A549 (cell line): ENCODE results near the gene PAM16. TPM values are rescaled to one million over a fixed set of nuclear protein-coding genes. Genes with fewer than 3 reads are reported as not detected.

Source experiments
- ATAC-seq, 2 experiments: fragments of 200-7000 bp in 1 of 2; fragments of >200 bp in 1 of 2; cut with Nextera tagmentation in 1 of 2; cut with Tn5 transposase in 1 of 2; 3 replicates each; pipeline versions ENCODE4 v1.8.0 to v1.9.1; 2018 to 2020; ENCODE audit warnings: mild to moderate bottlenecking in 1 of 2, moderate library complexity in 1 of 2
- CTCF ChIA-PET: fragments of 300-600 bp; sonication (Branson Sonifier 250); formaldehyde crosslinking; extraction: SDS; loops from one replicate; lab custom pipeline; 2021; ENCODE audit warnings: antibody characterized with exemption, inconsistent platforms; lab: Yijun Ruan, JAX
- POLR2A ChIA-PET: fragments of 350-600 bp; formaldehyde crosslinking; extraction: SDS; loops from one replicate; lab custom pipeline; 2021; ENCODE audit warnings: antibody characterized with exemption, inconsistent platforms; lab: Yijun Ruan, JAX
- DNase-seq, 2 experiments: peaks; one replicate each; pipeline versions ENCODE4 v3.0.0 to v3.0.0-alpha.2; 2011 to 2016; ENCODE audit warnings: low read depth in 1 of 2, low spot score in 1 of 2
- FAIRE-seq: peaks from 2 replicates; lab custom pipeline; 2011; peaks lifted over from hg19 to GRCh38; lab: Jason Lieb, UNC
- H3K27ac ChIP-seq, 2 experiments: fragments of >200 bp; sonication (Bioruptor Twin); formaldehyde crosslinking; 3 replicates each; pipeline ENCODE4 v1.5.1; 2016 to 2017
- H3K4me1 ChIP-seq: fragments of >200 bp; sonication (Bioruptor Twin); formaldehyde crosslinking; 3 replicates; pipeline ENCODE4 v1.6.1; 2016
- H3K4me2 ChIP-seq: fragments of >200 bp; sonication (Bioruptor Twin); formaldehyde crosslinking; 3 replicates; pipeline ENCODE4 v1.6.1; 2016
- H3K4me3 ChIP-seq: fragments of >200 bp; sonication (Bioruptor Twin); formaldehyde crosslinking; 3 replicates; pipeline ENCODE4 v1.5.1; 2016
- H3K9me3 ChIP-seq: fragments of >200 bp; sonication (Bioruptor Twin); formaldehyde crosslinking; 3 replicates; pipeline ENCODE4 v1.6.1; 2016
- BHLHE40 ChIP-seq: IDR thresholded peaks from 2 replicates; pipeline ENCODE4 v1.6.1; 2012; ENCODE audit warnings: low read depth, low read length, inconsistent platforms
- CBX2 ChIP-seq: fragments of 200-600 bp; sonication (generic); IDR thresholded peaks from 2 replicates; pipeline ENCODE4 v1.6.1; 2016; ENCODE audit warnings: low read depth, mild to moderate bottlenecking, borderline replicate concordance
- CBX8 ChIP-seq: fragments of 200-600 bp; sonication (generic); IDR thresholded peaks from 2 replicates; pipeline ENCODE4 v1.6.1; 2016
- CEBPB ChIP-seq, 2 experiments: fragments of >200 bp in 1 of 2; sonication (Bioruptor Twin) in 1 of 2; formaldehyde crosslinking in 1 of 2; IDR thresholded peaks; 2 replicates each; pipeline ENCODE4 v1.6.1; 2012 to 2016
- CHD2 ChIP-seq: fragments of 150-350 bp; IDR thresholded peaks from 2 replicates; pipeline ENCODE4 v1.6.1; 2014; ENCODE audit warnings: low read length; ENCODE audit not compliant: partially characterized antibody
- EHF ChIP-seq: fragments of 250-450 bp; sonication (Bioruptor Pico); IDR thresholded peaks from 2 replicates; pipeline ENCODE4 v1.5.0; 2020; ENCODE audit warnings: mild to moderate bottlenecking
- EP300 ChIP-seq, 2 experiments: fragments of >200 bp; sonication (Bioruptor Twin); formaldehyde crosslinking; IDR thresholded peaks; 2 replicates in 1 of 2; 3 replicates in 1 of 2; pipeline ENCODE4 v1.6.1; 2016 to 2017
- ESRRA ChIP-seq: fragments of 150-350 bp; IDR thresholded peaks from 2 replicates; pipeline ENCODE4 v1.6.1; 2014; ENCODE audit warnings: mild to moderate bottlenecking, low read length, borderline replicate concordance
- FOSL2 ChIP-seq, 2 experiments: fragments of 450-650 bp in 1 of 2; fragments of >200 bp in 1 of 2; sonication (Bioruptor Twin) in 1 of 2; formaldehyde crosslinking; IDR thresholded peaks; 2 replicates each; pipeline versions ENCODE4 v1.5.0 to v1.6.1; 2016 to 2020; ENCODE audit warnings: mild to moderate bottlenecking in 1 of 2, moderate library complexity in 1 of 2
- GATA3 ChIP-seq: IDR thresholded peaks from 2 replicates; pipeline ENCODE4 v1.6.1; 2012; ENCODE audit warnings: borderline replicate concordance
- HEYL ChIP-seq: fragments of 250-450 bp; sonication (Bioruptor Pico); IDR thresholded peaks from 2 replicates; pipeline ENCODE4 v1.8.0; 2021; ENCODE audit warnings: mild to moderate bottlenecking, moderate library complexity
- HOXB13 ChIP-seq: fragments of 250-450 bp; sonication (Bioruptor Pico); IDR thresholded peaks from 2 replicates; pipeline ENCODE4 v1.5.0; 2020; ENCODE audit warnings: low read depth, mild to moderate bottlenecking, moderate library complexity
- HOXB5 ChIP-seq: fragments of 250-450 bp; sonication (Bioruptor Pico); IDR thresholded peaks from 2 replicates; pipeline ENCODE4 v1.5.0; 2020; ENCODE audit warnings: mild to moderate bottlenecking, moderate library complexity
- JUN ChIP-seq, 2 experiments: fragments of >200 bp; sonication (Bioruptor Twin); formaldehyde crosslinking; IDR thresholded peaks; 2 replicates in 1 of 2; 3 replicates in 1 of 2; pipeline ENCODE4 v1.6.1; 2016 to 2017
- JUNB ChIP-seq: fragments of >200 bp; sonication (Bioruptor Twin); formaldehyde crosslinking; IDR thresholded peaks from 2 replicates; pipeline ENCODE4 v1.6.1; 2016
- MAFK ChIP-seq: fragments of 450-650 bp; IDR thresholded peaks from 2 replicates; pipeline ENCODE4 v1.6.1; 2014; ENCODE audit not compliant: partially characterized antibody
- MAX ChIP-seq: IDR thresholded peaks from 2 replicates; pipeline ENCODE4 v1.6.1; 2012
- MAZ ChIP-seq: fragments of 150-350 bp; IDR thresholded peaks from 2 replicates; pipeline ENCODE4 v1.6.1; 2014; ENCODE audit warnings: antibody characterized with exemption, low read depth, low read length, borderline replicate concordance
- PBX3 ChIP-seq: IDR thresholded peaks from 2 replicates; pipeline ENCODE4 v1.6.1; 2012
- POLR2A ChIP-seq: IDR thresholded peaks from 2 replicates; pipeline ENCODE4 v1.6.1; 2012; ENCODE audit warnings: mild to moderate bottlenecking, low read length
- RAD21 ChIP-seq, 2 experiments: fragments of >200 bp in 1 of 2; sonication (Bioruptor Twin) in 1 of 2; formaldehyde crosslinking in 1 of 2; IDR thresholded peaks in 1 of 2; conservative IDR thresholded peaks in 1 of 2; 2 replicates in 1 of 2; 3 replicates in 1 of 2; pipeline ENCODE4 v1.6.1; 2012 to 2018; ENCODE audit warnings: inconsistent platforms in 1 of 2
- RNF2 ChIP-seq: fragments of 200-600 bp; sonication (generic); IDR thresholded peaks from 2 replicates; pipeline ENCODE4 v1.6.1; 2016; ENCODE audit warnings: low read depth, mild to moderate bottlenecking, antibody characterized with exemption, moderate library complexity, borderline replicate concordance
- SMC3 ChIP-seq: fragments of >200 bp; sonication (Bioruptor Twin); formaldehyde crosslinking; IDR thresholded peaks from 3 replicates; pipeline ENCODE4 v1.6.1; 2018; ENCODE audit warnings: inconsistent platforms
- ZC3H11A ChIP-seq: fragments of 450-650 bp; IDR thresholded peaks from 2 replicates; pipeline ENCODE4 v1.6.1; 2014; ENCODE audit warnings: antibody characterized with exemption, mild to moderate bottlenecking
- ZFP36 ChIP-seq: fragments of 450-650 bp; IDR thresholded peaks from 2 replicates; pipeline ENCODE4 v1.6.1; 2014; ENCODE audit warnings: borderline replicate concordance; ENCODE audit not compliant: partially characterized antibody
- ZSCAN20 ChIP-seq: fragments of 250-450 bp; sonication (Bioruptor Pico); IDR thresholded peaks from 2 replicates; pipeline ENCODE4 v1.8.0; 2022; ENCODE audit warnings: mild to moderate bottlenecking, moderate library complexity
- WGBS: methylation state at CpG from one replicate; pipeline ENCODE4 v1.1.6; 2017; ENCODE audit errors: missing lambda C conversion rate; 5-methylcytosine and 5-hydroxymethylcytosine counted together
- polyA plus RNA-seq, 4 experiments: library from polyadenylated mRNA; depleted of rRNA in 3 of 4; stranded (reverse); fragments of >200 nt; fragmentation: RNase III in 1 of 4; extraction: RNeasy Plus Mini Kit Qiagen cat#74134 plus additional on column Dnase treatment in 1 of 4; gene quantifications; 2 replicates in 3 of 4; 3 replicates in 1 of 4; pipeline ENCODE4 v1.2.3, GENCODE V29; 2011 to 2017

The PAM16 gene
- polyA plus RNA-seq, 2 of the 4 experiments (the other 2 are of a cell fraction), result 55.1 to 59.1 TPM

- Histone ChIP-seq H3K9me3 (no peaks in the 10 kb centered on the region), H3K4me3 (no peak overlapping the region), H3K4me2 (no peak overlapping the region), H3K4me1 (peaks cover 52% of the 10 kb centered on the region), H3K27ac (peak overlapping the region in 1 of 2 experiments; percentile 94; a peak in 3 of 6 replicates)
- ChIA-PET POLR2A (interaction anchor here (0.7 to 0.8 kb wide), 2 partner anchors 13 to 16 kb away, joined by 3 read pairs; no protein-coding TSS in a partner anchor), CTCF (interaction anchor here (3.1 to 13.8 kb wide), 4 partner anchors 7 to 48 kb away, joined by 15 to 213 read pairs (median 63); no protein-coding TSS in a partner anchor)
- ATAC-seq (no peak), FAIRE-seq (no peak), DNase-seq (no peak)
- 96% methylated on average over 6 of the region's 6 CpGs for WGBS
- no peak for TF ChIP-seq ZSCAN20
- TF ChIP-seq CEBPB (IDR thresholded peaks at IDR 0.05), result no peak
- no peak for TF ChIP-seq ZC3H11A
- TF ChIP-seq ZFP36, result no peak
- TF ChIP-seq SMC3, result no peak
- TF ChIP-seq MAX, result no peak
- TF ChIP-seq CBX8, result no peak
- no peak for TF ChIP-seq HEYL (CRISPR knock-in tag)
- TF ChIP-seq BHLHE40, result no peak
These were observed 49.2 kb downstream of the PAM16 start for GRCh38 chr16:4301968-4302367.

GRCh38 chr16:4301177-4301576, 49.9 kb downstream of the PAM16 start:
- FAIRE-seq (no peak), DNase-seq (no peak), ATAC-seq (no peak)
- WGBS, result 99% methylated on average over 4 of the region's 4 CpGs
- Histone ChIP-seq H3K4me1 (peaks cover 46% of the 10 kb centered on the region), H3K9me3 (no peaks in the 10 kb centered on the region), H3K4me2 (no peak overlapping the region), H3K27ac (peak overlapping the region; percentile 5 to 94; a peak in 3 of 6 replicates), H3K4me3 (no peak overlapping the region)
- POLR2A ChIA-PET, result interaction anchor here (0.8 kb wide), 1 partner anchor 14 kb away, joined by 3 read pairs; no protein-coding TSS in a partner anchor
- CTCF ChIA-PET, result interaction anchor here (3.1 to 13.8 kb wide), 5 partner anchors 7 to 102 kb away, joined by 15 to 213 read pairs (median 77); no protein-coding TSS in a partner anchor
- TF ChIP-seq MAZ, result no peak

GRCh38 chr16:4298761-4299522, 52.2 kb downstream of the PAM16 start:
- Histone ChIP-seq H3K4me1 (peaks cover 57% of the 10 kb centered on the region), H3K4me3 (peak overlapping the region; percentile 11; the same call in 1 of the 3 replicates), H3K9me3 (no peaks in the 10 kb centered on the region), H3K4me2 (peak overlapping the region; percentile 94), H3K27ac (peak overlapping the region; percentile 94 to 99)
- ATAC-seq, result peak; percentile 96 to 99
- 18% methylated on average over 11 of the region's 15 CpGs for WGBS
- peak in 1 of 2 experiments; percentile 49; a peak in 2 of 5 replicates for TF ChIP-seq EP300 (IDR thresholded peaks at IDR 0.05)
- TF ChIP-seq ESRRA, result peak; percentile 81
- TF ChIP-seq EHF, result 0 out of 2 replicates have a peak, but pooled peaks have one; percentile 52
- no peak for TF ChIP-seq CHD2
- TF ChIP-seq PBX3, result peak; percentile 72; the same call in 1 of the 2 replicates
- peak; percentile 65 for TF ChIP-seq GATA3
- peak; percentile 18 for TF ChIP-seq MAFK
- TF ChIP-seq JUN (IDR thresholded peaks at IDR 0.05), result peak; percentile 44 to 74; a peak in 3 of 5 replicates
- no peak for TF ChIP-seq ZFP36
- peak; percentile 89 for TF ChIP-seq MAX
- 0 out of 2 replicates have a peak, but pooled peaks have one; percentile 27 for TF ChIP-seq FOSL2 (IDR thresholded peaks at IDR 0.05)
- peak; percentile 90 for TF ChIP-seq FOSL2 (CRISPR knock-in tag; IDR thresholded peaks at IDR 0.05)
- TF ChIP-seq HOXB5 (CRISPR knock-in tag), result 0 out of 2 replicates have a peak, but pooled peaks have one; percentile 20
- TF ChIP-seq RAD21 (conservative IDR thresholded peaks at IDR 0.05 in 1 of 2, IDR thresholded peaks at IDR 0.05 in 1 of 2), result peak; percentile 15 to 39; a peak in 2 of 5 replicates
- TF ChIP-seq JUNB, result peak; percentile 57
- TF ChIP-seq CBX2, result no peak
- peak; percentile 26; the same call in 1 of the 2 replicates for TF ChIP-seq POLR2A
- TF ChIP-seq RNF2, result no peak
- 0 out of 2 replicates have a peak, but pooled peaks have one; percentile 24 for TF ChIP-seq HOXB13 (CRISPR knock-in tag)
- peak; percentile 95 to 97 for DNase-seq
- FAIRE-seq, result no peak
- ChIA-PET POLR2A (interaction anchor here (0.6 to 3.5 kb wide), 9 partner anchors 8 to 183 kb away, joined by 3 to 39 read pairs (median 7); partner anchors contain the start of genes GLIS2 and TFAP4), CTCF (interaction anchor here (0.7 to 13.8 kb wide), 13 partner anchors 8 to 104 kb away, joined by 3 to 213 read pairs (median 4); no protein-coding TSS in a partner anchor)
